Sigmoid colon (tissue), 4 donors: ENCODE data around the gene KCNIP4.

ENCODE experiments used
- CTCF ChIP-seq, 4 experiments: fragments of 450-650 bp in 3 of 4; fragments of 200-600 bp in 1 of 4; IDR thresholded peaks; one replicate each; pipeline ENCODE4 v1.5.1; 2016 to 2019; ENCODE audit warnings: antibody characterized with exemption in 4 of 4, mild to moderate bottlenecking in 3 of 4, moderate library complexity in 2 of 4
- EP300 ChIP-seq, 4 donors: sonication (generic); formaldehyde crosslinking; IDR thresholded peaks; one replicate each; pipeline ENCODE4 v1.6.1; 2017; ENCODE audit warnings: antibody characterized with exemption in 4 of 4
- POLR2A ChIP-seq, 2 donors: fragments of 450-650 bp; IDR thresholded peaks; one replicate each; pipeline ENCODE4 v1.6.1; 2016; ENCODE audit warnings: antibody characterized with exemption in 2 of 2, mild to moderate bottlenecking in 2 of 2, moderate library complexity in 2 of 2
- POLR2AphosphoS5 ChIP-seq, 4 donors: sonication (generic); formaldehyde crosslinking; IDR thresholded peaks; one replicate each; pipeline ENCODE4 v1.6.1; 2017; ENCODE audit warnings: antibody characterized with exemption in 4 of 4

GRCh38 chr4:21012851-21013331 is 935.7 kb downstream of the KCNIP4 start:
- TF ChIP-seq POLR2A (IDR thresholded peaks at IDR 0.05) = no peak
- TF ChIP-seq POLR2AphosphoS5 (IDR thresholded peaks at IDR 0.05) = no peak
- no peak for TF ChIP-seq CTCF (IDR thresholded peaks at IDR 0.05)
- TF ChIP-seq EP300 (IDR thresholded peaks at IDR 0.05) = no peak
